Right renal pelvis (tissue), 4 donors: ENCODE data around the gene KLRB1. TPM values are rescaled to one million over a fixed set of nuclear protein-coding genes. Genes with fewer than 3 reads are reported as not detected.
A peak's percentile ranks its signal among the peaks of the same experiment; 100 is the strongest.
"Not testable (repeated sequence)": the region's sequence is repeated elsewhere in the genome, so short reads cannot be mapped to it uniquely, and the experiment has no call there.

Experiments
- DNase-seq, 4 donors: peaks; one replicate each; pipeline ENCODE4 v3.0.0-alpha.2; 2013; ENCODE audit warnings: low read depth in 4 of 4, low spot score in 3 of 4, missing footprints in 1 of 4
- polyA plus RNA-seq, 4 donors: library from polyadenylated mRNA; unstranded; fragments of 120-200 nt; gene quantifications; one replicate each; pipeline ENCODE4 v1.2.1, GENCODE V29; 2013; ENCODE audit not compliant: insufficient read length in 4 of 4

KLRB1 gene
- polyA plus RNA-seq, result 1 to 10 TPM; 5.3 to 6.8 (median 6.0) TPM

GRCh38 chr12:9607716-9608115 is at the start of gene KLRB1:
TSS of gene KLRB1 (minus strand) at chr12:9607916. CDS start at chr12:9607839, 77 bp downstream.
- no peak for DNase-seq

- no peak for DNase-seq
Observed at GRCh38 chr12:9651265-9651729, 43.6 kb upstream of the KLRB1 start.

- DNase-seq, result no peak
Observed at GRCh38 chr12:9650151-9650576, 42.4 kb upstream of the KLRB1 start.

GRCh38 chr12:9649532-9649940 is 41.8 kb upstream of the KLRB1 start:
- no peak for DNase-seq

GRCh38 chr12:9648701-9649531 is 41.2 kb upstream of the KLRB1 start:
- no peak for DNase-seq

GRCh38 chr12:9647825-9648700 is 40.3 kb upstream of the KLRB1 start:
- DNase-seq, result peak; percentile 68 to 81 (median 78)

GRCh38 chr12:9646794-9647781 is 39.4 kb upstream of the KLRB1 start:
- DNase-seq, result no peak

GRCh38 chr12:9644985-9645551 is 37.4 kb upstream of the KLRB1 start:
- DNase-seq, result not testable (repeated sequence)

GRCh38 chr12:9643266-9643660 is 35.5 kb upstream of the KLRB1 start:
- no peak for DNase-seq

- no peak for DNase-seq
Observed at GRCh38 chr12:9642606-9643265, 35.0 kb upstream of the KLRB1 start.

- DNase-seq, result no peak
Observed at GRCh38 chr12:9640024-9640423, 32.3 kb upstream of the KLRB1 start.

- DNase-seq, result no peak
Observed at GRCh38 chr12:9636851-9637206, 29.1 kb upstream of the KLRB1 start.

GRCh38 chr12:9636150-9636850 is 28.6 kb upstream of the KLRB1 start:
- DNase-seq, result no peak

- no peak for DNase-seq
Observed at GRCh38 chr12:9634969-9635754, 27.4 kb upstream of the KLRB1 start.

- DNase-seq, result no peak
Observed at GRCh38 chr12:9634177-9634803, 26.6 kb upstream of the KLRB1 start.

- DNase-seq, result no peak
Observed at GRCh38 chr12:9632766-9633165, 25.1 kb upstream of the KLRB1 start.

- no peak for DNase-seq
Observed at GRCh38 chr12:9626821-9627220, 19.1 kb upstream of the KLRB1 start.
